ENCODE results near the gene KIF22.
A peak's percentile ranks its signal among the peaks of the same experiment; 100 is the strongest.
"Not testable (repeated sequence)": the region's sequence is repeated elsewhere in the genome, so short reads cannot be mapped to it uniquely, and the experiment has no call there.

The KIF22 gene

GRCh38 chr16:29790183-29790948, at the start of gene KIF22:
Gene KIF22, plus strand, starts transcription at chr16:29790751. Its CDS starts 9 bp downstream, at chr16:29790760.
- peak; percentile 96 for DNase-seq (ENCODE audit: low spot score)
- no peak for FAIRE-seq

GRCh38 chr16:29742683-29743275, 47.8 kb upstream of the KIF22 start:
- DNase-seq (ENCODE audit: low spot score) (no peak), FAIRE-seq (no peak)

- FAIRE-seq (no peak), DNase-seq (ENCODE audit: low spot score) (no peak)
Measured at GRCh38 chr16:29743475-29743826, 47.1 kb upstream of the KIF22 start.

- no peak for DNase-seq (ENCODE audit: low spot score)
- no peak for FAIRE-seq
Measured at GRCh38 chr16:29743827-29744531, 46.6 kb upstream of the KIF22 start.

- DNase-seq (ENCODE audit: low spot score) = no peak
- FAIRE-seq = no peak
Measured at GRCh38 chr16:29744541-29745101, 45.9 kb upstream of the KIF22 start.

- FAIRE-seq (no peak), DNase-seq (ENCODE audit: low spot score) (no peak)
Measured at GRCh38 chr16:29745121-29745852, 45.3 kb upstream of the KIF22 start.

GRCh38 chr16:29745853-29746345, 44.7 kb upstream of the KIF22 start, which contains the start of gene C16orf54:
Gene C16orf54, minus strand, starts transcription at chr16:29745990. Its CDS starts 1,039 bp downstream, at chr16:29744951.
- no peak for FAIRE-seq

GRCh38 chr16:29746518-29746917, 44.0 kb upstream of the KIF22 start:
- not testable (repeated sequence) for FAIRE-seq; DNase-seq (ENCODE audit: low spot score)

More at GRCh38 chr16:29745853-29746345, 44.7 kb upstream of the KIF22 start, which contains the start of gene C16orf54:
- no peak for DNase-seq (ENCODE audit: low spot score)

- DNase-seq (ENCODE audit: low spot score) (no peak), FAIRE-seq (no peak)
Measured at GRCh38 chr16:29747947-29748759, 42.4 kb upstream of the KIF22 start.

- FAIRE-seq; DNase-seq (ENCODE audit: low spot score): not testable (repeated sequence)
Measured at GRCh38 chr16:29748760-29749149, 41.8 kb upstream of the KIF22 start.

GRCh38 chr16:29753516-29753915, 37.0 kb upstream of the KIF22 start:
- FAIRE-seq (no peak), DNase-seq (ENCODE audit: low spot score) (no peak)

GRCh38 chr16:29756654-29757053, 33.9 kb upstream of the KIF22 start:
- no peak for FAIRE-seq

GRCh38 chr16:29757086-29757485, 33.5 kb upstream of the KIF22 start:
- FAIRE-seq; DNase-seq (ENCODE audit: low spot score): not testable (repeated sequence)

More at GRCh38 chr16:29756654-29757053, 33.9 kb upstream of the KIF22 start:
- DNase-seq (ENCODE audit: low spot score) = no peak

GRCh38 chr16:29757950-29758466, 32.5 kb upstream of the KIF22 start:
- DNase-seq (ENCODE audit: low spot score) (no peak), FAIRE-seq (no peak)

- FAIRE-seq (no peak), DNase-seq (ENCODE audit: low spot score) (no peak)
Measured at GRCh38 chr16:29760567-29761279, 29.8 kb upstream of the KIF22 start.

- not testable (repeated sequence) for FAIRE-seq; DNase-seq (ENCODE audit: low spot score)
Measured at GRCh38 chr16:29761280-29761651, 29.3 kb upstream of the KIF22 start.

- DNase-seq (ENCODE audit: low spot score) (no peak), FAIRE-seq (no peak)
Measured at GRCh38 chr16:29761882-29762281, 28.7 kb upstream of the KIF22 start.

GRCh38 chr16:29763326-29763725, 27.2 kb upstream of the KIF22 start:
- DNase-seq (ENCODE audit: low spot score) (no peak), FAIRE-seq (no peak)

Measured in urothelium cell line (cell line).